Measurements from ENCODE around the gene UPK3A. TPM values are rescaled to one million over a fixed set of nuclear protein-coding genes. Genes with fewer than 3 reads are reported as not detected.

UPK3A gene
- total RNA-seq, 1 donor from 2014 or later, result not detected

- Histone ChIP-seq H3K36me3 (ENCODE audit: insufficient read depth, low read length) (peaks cover 2% of the 10 kb centered on the region), H3K9me3 (ENCODE audit: insufficient read depth, low read depth, low read length) (no peaks in the 10 kb centered on the region), H3K9ac (ENCODE audit: low read length) (no peak overlapping the region), H3K27me3 (ENCODE audit: insufficient read depth, low read length) (no peaks in the 10 kb centered on the region), H3K79me2 (ENCODE audit: insufficient read depth, low read length) (no peaks in the 10 kb centered on the region), H3K4me1 (ENCODE audit: insufficient read depth, low read length) (no peaks in the 10 kb centered on the region), H2AFZ (ENCODE audit: low read depth, low read length) (no peak overlapping the region), H3K4me2 (ENCODE audit: low read length) (no peak overlapping the region), H3K4me3 (ENCODE audit: insufficient read depth, low read depth, low read length) (no peak overlapping the region), H4K20me1 (ENCODE audit: insufficient read depth, low read length) (no peaks in the 10 kb centered on the region), H3K27ac (ENCODE audit: low read depth, low read length) (no peak overlapping the region)
- Mint-ChIP-seq H3K4me1 (ENCODE audit: low read depth, unreplicated experiment) (no peaks in the 10 kb centered on the region), H3K9me3 (ENCODE audit: unreplicated experiment) (no peaks in the 10 kb centered on the region), H3K27ac (ENCODE audit: unreplicated experiment) (no peak overlapping the region), H3K4me3 (ENCODE audit: unreplicated experiment) (no peak overlapping the region), H3K36me3 (ENCODE audit: low read depth, unreplicated experiment) (peaks cover 18% of the 10 kb centered on the region), H3K27me3 (ENCODE audit: low read depth, unreplicated experiment) (no peaks in the 10 kb centered on the region)
- TF ChIP-seq EZH2 (IDR thresholded peaks at IDR 0.05; ENCODE audit: insufficient read depth, low read length) (no peak), CTCF (IDR thresholded peaks at IDR 0.05; ENCODE audit: insufficient read depth, low read depth, low read length) (no peak)
- no peak for FAIRE-seq
- no peak for DNase-seq (ENCODE audit: low read depth)
Observed at GRCh38 chr22:45343143-45343542, 58.4 kb downstream of the UPK3A start.

GRCh38 chr22:45344334-45344733, 59.6 kb downstream of the UPK3A start:
- Histone ChIP-seq H3K27me3 (ENCODE audit: insufficient read depth, low read length) (no peaks in the 10 kb centered on the region), H3K27ac (ENCODE audit: low read depth, low read length) (no peak overlapping the region), H3K9me3 (ENCODE audit: insufficient read depth, low read depth, low read length) (no peaks in the 10 kb centered on the region), H4K20me1 (ENCODE audit: insufficient read depth, low read length) (no peaks in the 10 kb centered on the region), H3K4me3 (ENCODE audit: insufficient read depth, low read depth, low read length) (no peak overlapping the region), H3K79me2 (ENCODE audit: insufficient read depth, low read length) (no peaks in the 10 kb centered on the region), H3K4me2 (ENCODE audit: low read length) (no peak overlapping the region), H2AFZ (ENCODE audit: low read depth, low read length) (no peak overlapping the region), H3K9ac (ENCODE audit: low read length) (no peak overlapping the region), H3K36me3 (ENCODE audit: insufficient read depth, low read length) (peaks cover 2% of the 10 kb centered on the region), H3K4me1 (ENCODE audit: insufficient read depth, low read length) (no peaks in the 10 kb centered on the region)
- DNase-seq (ENCODE audit: low read depth), result no peak
- Mint-ChIP-seq H3K27ac (ENCODE audit: unreplicated experiment) (no peak overlapping the region), H3K27me3 (ENCODE audit: low read depth, unreplicated experiment) (no peaks in the 10 kb centered on the region), H3K36me3 (ENCODE audit: low read depth, unreplicated experiment) (peaks cover 18% of the 10 kb centered on the region), H3K9me3 (ENCODE audit: unreplicated experiment) (no peaks in the 10 kb centered on the region), H3K4me3 (ENCODE audit: unreplicated experiment) (no peak overlapping the region), H3K4me1 (ENCODE audit: low read depth, unreplicated experiment) (no peaks in the 10 kb centered on the region)
- FAIRE-seq, result no peak
- TF ChIP-seq EZH2 (IDR thresholded peaks at IDR 0.05; ENCODE audit: insufficient read depth, low read length) (no peak), CTCF (IDR thresholded peaks at IDR 0.05; ENCODE audit: insufficient read depth, low read depth, low read length) (no peak)

Other genes starting within 250 kb of the UPK3A start
- gene NUP50, start 121.0 kb upstream of the UPK3A start, total RNA-seq, result 49.6 and 56.4 TPM in 2 replicates
- 107 and 117 TPM in 2 replicates for gene KIAA0930, start 44.1 kb upstream of the UPK3A start, total RNA-seq
- gene FAM118A, start 25.0 kb downstream of the UPK3A start, total RNA-seq, result 18.3 and 18.7 TPM in 2 replicates
- not detected in 2 replicates for gene SMC1B, start 128.7 kb downstream of the UPK3A start, total RNA-seq
- not detected in 2 replicates for gene RIBC2, start 128.7 kb downstream of the UPK3A start, total RNA-seq
- 69.2 and 72.5 TPM in 2 replicates for gene FBLN1, start 217.9 kb downstream of the UPK3A start, total RNA-seq